Kidney (tissue), 14 donors: ENCODE data around the gene FAM13C. TPM values are rescaled to one million over a fixed set of nuclear protein-coding genes. Genes with fewer than 3 reads are reported as not detected.
A peak's percentile ranks its signal among the peaks of the same experiment; 100 is the strongest.

Experiments used
- DNase-seq, 5 donors: peaks; one replicate each; pipeline ENCODE4 v3.0.0-alpha.2; 2013 to 2020
- FAIRE-seq: peaks from 2 replicates; lab custom pipeline; 2012; peaks lifted over from hg19 to GRCh38; lab: Jason Lieb, UNC
- H3K27ac ChIP-seq, 2 donors: one replicate each; pipeline ENCODE4 v1.7.0; 2013; ENCODE audit warnings: low read depth in 2 of 2, low read length in 2 of 2, inconsistent platforms in 1 of 2
- H3K27me3 ChIP-seq: one replicate; pipeline ENCODE4 v1.7.1; 2013; ENCODE audit warnings: low read length, inconsistent platforms; ENCODE audit not compliant: control insufficient read depth, insufficient read depth
- H3K36me3 ChIP-seq, 3 donors: one replicate each; pipeline versions ENCODE4 v1.7.0 to v1.7.1; 2013; ENCODE audit warnings: low read length in 3 of 3, control low read depth in 1 of 3, inconsistent platforms in 1 of 3; ENCODE audit not compliant: insufficient read depth in 3 of 3, control insufficient read depth in 2 of 3
- H3K4me1 ChIP-seq, 3 donors: one replicate each; pipeline versions ENCODE4 v1.7.0 to v1.7.1; 2013; ENCODE audit warnings: low read length in 3 of 3, inconsistent platforms in 1 of 3, low read depth in 1 of 3; ENCODE audit not compliant: control insufficient read depth in 2 of 3, insufficient read depth in 2 of 3
- H3K4me3 ChIP-seq, 3 donors: one replicate each; pipeline versions ENCODE4 v1.7.0 to v1.8.1; 2013; ENCODE audit warnings: low read length in 3 of 3, control low read depth in 1 of 3, inconsistent platforms in 1 of 3
- H3K9ac ChIP-seq, 3 donors: one replicate each; pipeline versions ENCODE4 v1.7.0 to v1.7.1; 2013; ENCODE audit warnings: low read length in 3 of 3, control low read depth in 1 of 3, inconsistent platforms in 1 of 3
- H3K9me3 ChIP-seq, 3 donors: one replicate each; pipeline versions ENCODE4 v1.7.0 to v1.7.1; 2013; ENCODE audit warnings: low read length in 3 of 3, control low read depth in 1 of 3, inconsistent platforms in 1 of 3; ENCODE audit not compliant: control insufficient read depth in 2 of 3, insufficient read depth in 1 of 3
- CTCF ChIP-seq: IDR thresholded peaks from 3 replicates; pipeline ENCODE4 v1.5.1; 2012; ENCODE audit warnings: mild to moderate bottlenecking, moderate library complexity, borderline replicate concordance; ENCODE audit not compliant: insufficient read depth; ENCODE audit errors: extremely low read depth
- intact Hi-C: fragments of 100-400 bp; cut with DNase I; formaldehyde crosslinking; loops from one replicate; pipeline ENCODE4 v1.11.1; 2022
- polyA plus RNA-seq: library from polyadenylated mRNA; stranded (reverse); fragments of 350-450 nt; fragmentation: Illumina TruSeq; extraction: RNeasy Lipid Tissue Mini Kit (QIAGEN cat#74804); gene quantifications from one replicate; pipeline ENCODE4 v1.2.3, GENCODE V29; 2014; ENCODE audit warnings: low read depth, low replicate concordance; ENCODE audit not compliant: insufficient read depth
- total RNA-seq: library from RNA; stranded (reverse); fragmentation: NEBNext Ultra II Directional; extraction: Animal tissue kit (Norgen Biotek cat#: 25700); gene quantifications from one replicate; pipeline ENCODE4 v1.2.1, GENCODE V29; 2021
- donor health status: control.
- donor health status: control.
- donor health status: control.
- donor health status: control.
- donor health status: control.
- donor health status: DM: yes; HTN: yes; CAD: no.
- donor health status: Normal renal cell carcinoma (clear cell type).

FAM13C gene
- total and polyA plus RNA-seq, 2 donors from 2014 or later = 1.5 to 8.8 TPM

GRCh38 chr10:59336632-59337031 is 25.7 kb downstream of the FAM13C start:
- peaks cover 0 to 6% (median 4%) of the 10 kb centered on the region in 3 donors for H3K4me1 ChIP-seq
- H3K36me3 ChIP-seq = no peaks in the 10 kb centered on the region
- intact Hi-C loops = no loop called here
- H3K27me3 ChIP-seq = no peaks in the 10 kb centered on the region
- TF ChIP-seq CTCF = no peak
- H3K9ac ChIP-seq = no peak overlapping the region
- H3K4me3 ChIP-seq = no peak overlapping the region
- DNase-seq (peak in 2 of 5 donors; percentile 35 to 59), FAIRE-seq (no peak)
- H3K27ac ChIP-seq = no peak overlapping the region
- no peaks in the 10 kb centered on the region for H3K9me3 ChIP-seq

- intact Hi-C loops = no loop called here
- DNase-seq = no peak
- no peaks in the 10 kb centered on the region for H3K27me3 ChIP-seq
These were observed 26.9 kb downstream of the FAM13C start for GRCh38 chr10:59335497-59335896.

GRCh38 chr10:59333701-59334100 is 28.6 kb downstream of the FAM13C start:
- H3K4me3 ChIP-seq = no peak overlapping the region
- no peaks in the 10 kb centered on the region for H3K9me3 ChIP-seq
- DNase-seq (no peak), FAIRE-seq (no peak)
- H3K9ac ChIP-seq = no peak overlapping the region
- no peaks in the 10 kb centered on the region for H3K36me3 ChIP-seq
- intact Hi-C loops = no loop called here
- no peaks in the 10 kb centered on the region for H3K27me3 ChIP-seq
- no peak for TF ChIP-seq CTCF
- no peak overlapping the region for H3K27ac ChIP-seq
- peaks cover 0 to 6% (median 4%) of the 10 kb centered on the region in 3 donors for H3K4me1 ChIP-seq

More at GRCh38 chr10:59335497-59335896, 26.9 kb downstream of the FAM13C start:
- H3K4me1 ChIP-seq = peaks cover 0 to 6% (median 4%) of the 10 kb centered on the region in 3 donors
- H3K27ac ChIP-seq = no peak overlapping the region
- TF ChIP-seq CTCF = no peak
- FAIRE-seq = no peak
- no peaks in the 10 kb centered on the region for H3K9me3 ChIP-seq
- no peak overlapping the region for H3K9ac ChIP-seq
- no peaks in the 10 kb centered on the region for H3K36me3 ChIP-seq
- no peak overlapping the region for H3K4me3 ChIP-seq

- H3K36me3 ChIP-seq = no peaks in the 10 kb centered on the region
- H3K9me3 ChIP-seq = no peaks in the 10 kb centered on the region
- no peak overlapping the region for H3K9ac ChIP-seq
- no peak for TF ChIP-seq CTCF
- DNase-seq (no peak), FAIRE-seq (no peak)
- peaks cover 0 to 4% (median 0%) of the 10 kb centered on the region in 3 donors for H3K4me1 ChIP-seq
- H3K27ac ChIP-seq = no peak overlapping the region
- no peaks in the 10 kb centered on the region for H3K27me3 ChIP-seq
- intact Hi-C loops = no loop called here
- H3K4me3 ChIP-seq = no peak overlapping the region
These were observed 29.8 kb downstream of the FAM13C start for GRCh38 chr10:59332581-59332980.
